Activated CD4-positive, alpha-beta T cell treated with anti-CD3 and anti-CD28 coated beads, Interleukin-2, amount 10 ng/mL, durations not matched to agents 7 days and 5 days (primary cell): ENCODE results near the gene TECPR1. TPM values are rescaled to one million over a fixed set of nuclear protein-coding genes. Genes with fewer than 3 reads are reported as not detected.

Experiments
- CTCF ChIA-PET: fragments of 350-600 bp; sonication (Branson Sonifier 250); formaldehyde crosslinking; loops from one replicate; lab custom pipeline; 2021; ENCODE audit warnings: antibody characterized with exemption; lab: Charles Lee
- POLR2A ChIA-PET: fragments of 350-600 bp; sonication (Branson Sonifier 250); formaldehyde crosslinking; loops from one replicate; lab custom pipeline; 2021; ENCODE audit warnings: antibody characterized with exemption; lab: Charles Lee
- DNase-seq: peaks from one replicate; pipeline ENCODE4 v3.0.0-alpha.2; 2020
- H3K27ac Mint-ChIP-seq: one replicate; pipeline ENCODE4 v1.8.0; 2021; ENCODE audit warnings: mild to moderate bottlenecking, moderate library complexity, mixed read lengths
- H3K27me3 Mint-ChIP-seq: one replicate; pipeline ENCODE4 v1.8.0; 2021; ENCODE audit warnings: mixed read lengths
- H3K36me3 Mint-ChIP-seq: one replicate; pipeline ENCODE4 v1.8.0; 2021; ENCODE audit warnings: low read depth, mixed read lengths
- H3K4me1 Mint-ChIP-seq: one replicate; pipeline ENCODE4 v1.8.0; 2021; ENCODE audit warnings: mixed read lengths
- H3K4me3 Mint-ChIP-seq: one replicate; pipeline ENCODE4 v1.8.0; 2021; ENCODE audit warnings: mild to moderate bottlenecking, moderate library complexity, mixed read lengths
- H3K9me3 Mint-ChIP-seq: one replicate; pipeline ENCODE4 v1.8.0; 2021; ENCODE audit warnings: mixed read lengths
- total RNA-seq, 2 experiments: library from RNA; stranded (reverse); gene quantifications; one replicate each; pipeline ENCODE4 v1.2.3, GENCODE V29; 2021

Gene TECPR1
- total RNA-seq, 2 experiments from 2014 or later = 82.5 to 99.2 TPM

GRCh38 chr7:98215561-98216495, 36.2 kb downstream of the TECPR1 start:
- Mint-ChIP-seq H3K9me3 (no peaks in the 10 kb centered on the region), H3K27ac (no peak overlapping the region), H3K4me3 (no peak overlapping the region), H3K36me3 (peaks cover 13% of the 10 kb centered on the region), H3K4me1 (peaks cover 16% of the 10 kb centered on the region), H3K27me3 (no peaks in the 10 kb centered on the region)
- CTCF ChIA-PET = no interaction called here
- POLR2A ChIA-PET = no interaction called here
- DNase-seq = no peak

- DNase-seq = no peak
- CTCF ChIA-PET = no interaction called here
- POLR2A ChIA-PET = no interaction called here
- Mint-ChIP-seq H3K27ac (no peak overlapping the region), H3K36me3 (peaks cover 13% of the 10 kb centered on the region), H3K27me3 (no peaks in the 10 kb centered on the region), H3K4me1 (peaks cover 17% of the 10 kb centered on the region), H3K9me3 (no peaks in the 10 kb centered on the region), H3K4me3 (no peak overlapping the region)
Observed at GRCh38 chr7:98214811-98215321, 37.2 kb downstream of the TECPR1 start.

GRCh38 chr7:98213888-98214810, 37.9 kb downstream of the TECPR1 start:
- H3K27me3 Mint-ChIP-seq = no peaks in the 10 kb centered on the region
- DNase-seq = no peak
- CTCF ChIA-PET = interaction anchor here (0.6 to 2.4 kb wide), 2 partner anchors 12 to 138 kb away, joined by 5 to 8 read pairs; no protein-coding TSS in a partner anchor
- peaks cover 18% of the 10 kb centered on the region for H3K4me1 Mint-ChIP-seq
- no peak overlapping the region for H3K4me3 Mint-ChIP-seq
- peaks cover 8% of the 10 kb centered on the region for H3K36me3 Mint-ChIP-seq
- no peak overlapping the region for H3K27ac Mint-ChIP-seq
- no peaks in the 10 kb centered on the region for H3K9me3 Mint-ChIP-seq
- POLR2A ChIA-PET = no interaction called here

GRCh38 chr7:98213296-98213887, 38.6 kb downstream of the TECPR1 start:
- H3K36me3 Mint-ChIP-seq = peaks cover 4% of the 10 kb centered on the region
- H3K27me3 Mint-ChIP-seq = no peaks in the 10 kb centered on the region
- ChIA-PET POLR2A (no interaction called here), CTCF (interaction anchor here (0.6 to 2.4 kb wide), 2 partner anchors 11 to 137 kb away, joined by 5 to 8 read pairs; no protein-coding TSS in a partner anchor)
- H3K9me3 Mint-ChIP-seq = no peaks in the 10 kb centered on the region
- H3K4me1 Mint-ChIP-seq = peaks cover 12% of the 10 kb centered on the region
- no peak for DNase-seq
- no peak overlapping the region for H3K4me3 Mint-ChIP-seq
- no peak overlapping the region for H3K27ac Mint-ChIP-seq

- CTCF ChIA-PET = interaction anchor here (2.4 kb wide), 1 partner anchor 10 kb away, joined by 8 read pairs; no protein-coding TSS in a partner anchor
- Mint-ChIP-seq H3K9me3 (no peaks in the 10 kb centered on the region), H3K4me1 (peaks cover 8% of the 10 kb centered on the region), H3K4me3 (no peak overlapping the region), H3K27me3 (no peaks in the 10 kb centered on the region), H3K36me3 (no peaks in the 10 kb centered on the region), H3K27ac (no peak overlapping the region)
- DNase-seq = no peak
- POLR2A ChIA-PET = no interaction called here
Observed at GRCh38 chr7:98212532-98213041, 39.4 kb downstream of the TECPR1 start.

GRCh38 chr7:98211676-98212531, 40.1 kb downstream of the TECPR1 start:
- ChIA-PET POLR2A (no interaction called here), CTCF (interaction anchor here (2.4 kb wide), 1 partner anchor 10 kb away, joined by 8 read pairs; no protein-coding TSS in a partner anchor)
- DNase-seq = no peak
- H3K4me3 Mint-ChIP-seq = peak overlapping the region; percentile 25
- peaks cover 3% of the 10 kb centered on the region for H3K36me3 Mint-ChIP-seq
- H3K4me1 Mint-ChIP-seq = peaks cover 8% of the 10 kb centered on the region
- no peaks in the 10 kb centered on the region for H3K27me3 Mint-ChIP-seq
- no peaks in the 10 kb centered on the region for H3K9me3 Mint-ChIP-seq
- no peak overlapping the region for H3K27ac Mint-ChIP-seq

GRCh38 chr7:98211221-98211675, 40.8 kb downstream of the TECPR1 start, which contains the start of gene BHLHA15:
Gene BHLHA15 (plus strand): TSS chr7:98211439. CDS start chr7:98212310, 871 bp downstream.
- Mint-ChIP-seq H3K4me1 (peaks cover 8% of the 10 kb centered on the region), H3K27ac (no peak within 1 kb of the TSS), H3K36me3 (peaks cover 3% of the 10 kb centered on the region), H3K9me3 (no peaks in the 10 kb centered on the region), H3K4me3 (peak within 1 kb of the TSS; percentile 25), H3K27me3 (no peaks in the 10 kb centered on the region)
- ChIA-PET POLR2A (no interaction called here), CTCF (interaction anchor here (2.4 kb wide), 1 partner anchor 9 kb away, joined by 8 read pairs; no protein-coding TSS in a partner anchor)
- DNase-seq = peak; percentile 30

- Mint-ChIP-seq H3K4me3 (no peak overlapping the region), H3K36me3 (peaks cover 7% of the 10 kb centered on the region), H3K4me1 (peaks cover 8% of the 10 kb centered on the region), H3K27me3 (no peaks in the 10 kb centered on the region), H3K27ac (no peak overlapping the region), H3K9me3 (no peaks in the 10 kb centered on the region)
- ChIA-PET CTCF (no interaction called here), POLR2A (no interaction called here)
- no peak for DNase-seq
Observed at GRCh38 chr7:98210513-98211220, 41.4 kb downstream of the TECPR1 start.

- DNase-seq = no peak
- peaks cover 12% of the 10 kb centered on the region for H3K4me1 Mint-ChIP-seq
Observed at GRCh38 chr7:98209166-98209920, 42.7 kb downstream of the TECPR1 start.

More at GRCh38 chr7:98209166-98209920, 42.7 kb downstream of the TECPR1 start:
- CTCF ChIA-PET = interaction anchor here (0.9 kb wide), 1 partner anchor 85 kb away, joined by 3 read pairs; no protein-coding TSS in a partner anchor
- POLR2A ChIA-PET = no interaction called here
- H3K27ac Mint-ChIP-seq = no peak overlapping the region
- H3K36me3 Mint-ChIP-seq = peaks cover 11% of the 10 kb centered on the region
- H3K27me3 Mint-ChIP-seq = no peaks in the 10 kb centered on the region
- H3K4me3 Mint-ChIP-seq = no peak overlapping the region
- H3K9me3 Mint-ChIP-seq = no peaks in the 10 kb centered on the region
